HG03064 (cell line): ENCODE data around the gene FAM120A.

ENCODE experiments used
- ATAC-seq: cut with Tn5 transposase; IDR thresholded peaks from one replicate; pipeline ENCODE4 v1.9.1; 2021; ENCODE audit warnings: low read depth; ENCODE audit not compliant: unreplicated experiment

FAM120A gene

DNA sequence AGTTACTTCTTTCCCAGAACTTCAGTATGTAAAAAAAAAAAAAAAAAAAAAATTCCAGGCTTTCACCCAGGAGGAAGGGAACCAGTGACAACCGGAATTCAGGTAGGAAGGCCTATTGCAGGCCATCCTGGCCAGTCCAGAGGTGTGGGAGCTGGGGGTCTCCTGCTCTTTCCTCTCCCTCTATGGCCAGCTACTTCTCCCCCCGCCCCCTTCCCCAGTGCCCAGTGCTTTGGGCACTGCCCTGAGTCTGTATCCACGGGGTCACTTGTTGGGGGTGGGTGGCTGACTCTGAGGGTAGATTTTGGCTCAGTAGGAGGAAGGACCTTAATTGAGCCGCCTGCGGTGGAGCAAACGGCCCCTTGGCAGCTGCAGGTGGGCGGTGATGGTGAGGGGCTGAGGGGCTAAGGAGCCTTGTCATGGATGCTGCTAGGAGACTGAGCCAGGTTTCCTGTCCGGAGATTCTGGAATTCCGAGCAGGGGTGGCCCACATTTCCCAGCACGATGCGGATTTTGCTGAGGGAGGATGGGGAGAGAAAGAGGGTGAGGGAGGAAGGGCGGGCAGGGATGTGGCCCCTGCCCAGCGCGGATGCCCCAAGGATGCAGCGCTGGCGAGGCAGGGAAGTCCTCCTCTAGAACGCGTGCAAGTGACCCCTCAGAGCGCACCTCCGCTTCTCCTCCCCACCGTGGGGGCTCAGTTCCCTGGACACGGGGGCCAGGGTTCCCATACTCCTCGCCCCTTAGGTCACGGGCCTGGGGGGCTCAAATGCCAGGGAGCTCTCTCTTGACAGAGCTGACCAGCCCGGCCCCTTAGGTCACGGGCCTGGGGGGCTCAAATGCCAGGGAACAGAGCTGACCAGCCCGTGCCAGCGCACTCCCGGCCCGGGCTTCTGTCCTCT is 123.7 kb downstream of the FAM120A start:
- ATAC-seq, result no peak

GRCh38 chr9:93575796-93576257 is 124.3 kb downstream of the FAM120A start:
- no peak for ATAC-seq

DNA sequence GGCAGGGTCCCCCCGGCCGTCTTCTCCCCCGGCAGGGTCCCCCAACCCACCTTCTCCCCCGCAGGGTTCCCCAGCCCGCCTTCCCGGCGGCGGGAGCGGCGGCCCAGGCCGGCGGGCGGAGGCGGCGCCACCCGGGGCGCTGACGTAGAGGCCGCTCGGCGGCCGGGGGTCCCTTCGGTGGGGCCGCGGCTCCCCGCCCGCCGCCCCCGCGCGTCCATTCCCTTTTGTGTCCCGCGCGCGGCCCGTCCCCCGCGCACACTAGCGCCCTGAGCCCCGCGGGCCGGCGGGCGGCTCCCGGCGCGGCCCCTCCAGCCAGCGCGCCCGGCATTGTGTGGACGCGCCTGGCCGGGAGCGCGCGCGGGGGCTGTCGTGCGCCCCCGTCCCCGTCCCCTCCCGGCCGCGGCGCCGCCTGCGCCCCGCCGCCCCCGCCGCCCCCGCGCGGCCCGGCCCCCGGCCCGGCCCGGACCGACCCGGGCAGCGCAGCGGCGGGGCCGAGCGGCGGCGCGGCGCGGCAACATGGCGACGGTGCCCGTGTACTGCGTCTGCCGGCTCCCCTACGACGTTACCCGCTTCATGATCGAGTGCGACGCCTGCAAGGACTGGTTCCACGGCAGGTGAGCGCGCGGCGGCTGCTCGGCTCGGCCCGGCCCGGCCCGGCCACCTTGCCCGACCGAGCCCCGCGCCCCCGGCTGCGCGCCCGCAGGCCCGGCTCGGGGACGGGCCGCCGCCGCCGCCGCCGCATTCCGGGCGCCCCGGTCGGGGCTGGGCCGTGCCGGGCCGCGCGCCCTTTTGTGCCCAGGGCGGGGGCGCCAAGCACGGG is 125.0 kb downstream of the FAM120A start, which contains the start of gene PHF2:
Gene PHF2 (plus strand): TSS at position 327 of the 820 bp plus-strand sequence. CDS start 190 bp downstream, at position 517.
- ATAC-seq, result no peak

DNA sequence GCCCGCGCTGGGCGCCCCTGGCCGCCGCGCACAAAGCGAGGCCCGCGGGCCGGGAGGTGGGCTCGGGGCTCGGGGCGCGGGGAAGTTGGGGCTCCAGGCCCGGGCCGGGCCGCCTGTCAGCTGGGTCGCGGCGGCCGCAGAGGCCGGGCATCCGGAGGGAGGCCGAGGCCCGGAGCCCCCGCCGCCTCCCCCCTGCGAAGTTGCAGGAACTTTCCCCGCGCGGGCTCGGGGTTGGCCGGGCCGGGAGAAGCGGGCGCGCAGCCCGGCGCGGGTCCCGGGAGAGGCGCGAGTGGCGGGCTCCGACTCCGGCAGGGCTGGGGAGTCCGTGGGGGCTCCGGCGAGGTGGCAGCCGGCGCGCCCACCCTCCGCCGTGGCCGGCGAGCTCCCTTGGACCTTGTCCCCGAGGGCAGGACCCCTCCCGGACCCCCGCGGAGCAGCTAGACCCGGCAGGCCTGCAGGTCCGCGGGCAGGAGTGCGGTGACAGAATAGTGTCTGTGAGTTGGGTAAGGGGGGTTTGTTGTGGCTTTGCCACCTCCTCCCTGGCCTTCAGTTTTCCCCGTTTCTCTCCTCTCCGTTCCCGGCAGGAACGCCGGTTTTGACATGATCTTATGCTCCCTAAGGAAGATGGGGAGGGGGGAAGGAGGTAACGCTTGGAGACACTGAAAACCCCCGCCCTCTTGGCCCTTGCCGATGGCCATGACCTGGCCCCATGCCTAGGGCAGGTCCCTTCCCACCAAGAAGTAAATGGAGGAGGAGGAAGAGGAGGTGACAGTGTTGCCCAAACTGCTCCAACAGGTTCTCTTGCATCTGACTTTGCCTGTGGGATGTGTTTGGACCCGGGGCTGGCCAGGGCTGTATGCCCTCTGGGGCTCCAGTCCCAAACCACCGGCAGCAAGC is 125.8 kb downstream of the FAM120A start:
- ATAC-seq, result no peak

DNA sequence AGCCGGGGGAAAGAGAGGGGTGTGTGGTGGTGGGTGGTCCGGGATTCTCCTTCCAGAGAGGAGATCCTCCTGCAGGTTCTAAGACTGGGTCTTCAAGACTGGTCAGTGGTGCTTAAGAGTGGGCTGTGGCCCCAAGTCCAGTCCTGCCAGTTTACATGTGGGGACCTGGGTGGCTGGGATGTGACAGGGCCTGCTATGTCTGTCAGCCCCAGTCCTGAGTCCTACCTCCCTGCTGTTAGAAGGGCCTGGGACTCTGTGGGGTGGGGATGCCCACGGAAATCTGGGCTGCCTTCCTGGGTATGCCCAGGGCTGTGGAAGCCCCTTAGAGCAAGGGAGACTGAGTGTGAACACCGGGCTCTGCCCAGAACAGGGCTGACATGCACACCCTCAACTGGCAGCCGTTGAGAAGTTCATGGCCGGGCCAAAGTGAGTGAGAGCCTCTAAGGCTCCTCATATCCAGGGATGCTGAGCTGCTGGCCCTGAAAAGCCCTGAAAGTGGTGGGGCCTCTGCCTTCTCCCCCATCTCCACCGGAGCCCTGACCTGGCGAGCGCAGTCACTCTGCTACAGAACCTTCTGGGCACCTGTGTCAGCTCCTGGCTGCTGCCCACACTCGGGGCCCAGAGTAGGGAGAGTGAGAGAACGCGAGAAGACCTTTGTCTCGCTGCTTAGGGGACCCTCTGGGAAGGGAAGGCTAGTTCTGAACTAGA is 126.6 kb downstream of the FAM120A start:
- ATAC-seq, result no peak

DNA sequence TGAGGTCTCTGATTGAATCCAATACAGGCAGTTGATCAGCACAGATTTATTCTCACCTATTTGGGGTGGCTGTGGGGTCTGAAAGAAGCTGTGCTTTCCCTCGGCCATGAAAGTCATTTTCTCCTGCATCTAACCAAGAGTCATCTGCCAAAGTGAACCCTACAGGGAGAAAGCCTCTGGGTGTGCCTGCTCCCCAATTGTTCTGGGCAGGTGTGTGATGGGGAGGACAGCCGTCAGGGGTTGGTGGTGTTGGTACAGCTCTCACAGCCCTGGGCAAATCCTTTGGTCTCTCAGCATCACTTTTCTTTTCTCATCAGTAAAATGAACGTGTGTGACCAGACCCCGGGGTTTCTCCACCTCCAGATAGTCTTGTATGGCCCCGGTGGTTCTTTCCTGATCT is 127.4 kb downstream of the FAM120A start:
- no peak for ATAC-seq

- no peak for ATAC-seq
Measured at GRCh38 chr9:93579711-93580516, 128.4 kb downstream of the FAM120A start.

DNA sequence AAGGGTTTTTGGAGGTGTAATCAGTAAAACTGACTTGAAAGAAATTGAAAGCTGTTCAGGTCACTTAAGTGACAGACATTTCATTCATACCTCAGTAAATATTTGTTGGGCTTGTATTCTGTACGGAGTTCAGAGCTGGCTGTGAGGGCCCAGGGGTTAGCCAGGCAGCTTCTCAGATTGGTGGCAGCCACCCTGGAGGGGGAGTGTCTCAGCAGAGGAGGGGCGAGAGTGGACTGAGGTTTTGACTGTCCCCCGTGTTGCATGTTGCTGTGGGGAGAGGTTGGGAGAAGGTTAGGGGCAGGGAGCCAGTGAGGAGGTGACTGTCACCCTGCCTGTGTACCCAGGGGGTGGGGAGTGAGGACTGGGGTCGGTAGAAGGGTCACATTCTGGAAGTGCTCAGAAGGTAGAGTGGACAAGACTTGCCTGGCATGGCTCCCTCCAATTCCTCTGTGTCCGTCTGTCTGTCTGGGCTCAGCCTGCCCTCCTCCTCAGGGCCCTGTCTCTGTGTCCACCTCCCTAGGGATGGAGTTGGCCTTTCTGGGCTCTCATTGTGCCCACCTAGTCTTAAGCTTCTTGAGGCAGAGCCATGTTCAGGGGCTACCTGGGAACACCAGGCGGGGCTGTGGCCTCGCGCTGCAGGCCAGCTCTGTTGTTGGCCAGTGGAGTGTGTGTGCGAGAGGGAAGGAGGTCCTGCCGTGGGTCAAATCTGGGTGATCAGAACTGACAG is 129.3 kb downstream of the FAM120A start:
- no peak for ATAC-seq

- no peak for ATAC-seq
Measured at GRCh38 chr9:93582115-93582514, 130.6 kb downstream of the FAM120A start.

GRCh38 chr9:93582550-93582949 is 131.1 kb downstream of the FAM120A start:
- no peak for ATAC-seq

DNA sequence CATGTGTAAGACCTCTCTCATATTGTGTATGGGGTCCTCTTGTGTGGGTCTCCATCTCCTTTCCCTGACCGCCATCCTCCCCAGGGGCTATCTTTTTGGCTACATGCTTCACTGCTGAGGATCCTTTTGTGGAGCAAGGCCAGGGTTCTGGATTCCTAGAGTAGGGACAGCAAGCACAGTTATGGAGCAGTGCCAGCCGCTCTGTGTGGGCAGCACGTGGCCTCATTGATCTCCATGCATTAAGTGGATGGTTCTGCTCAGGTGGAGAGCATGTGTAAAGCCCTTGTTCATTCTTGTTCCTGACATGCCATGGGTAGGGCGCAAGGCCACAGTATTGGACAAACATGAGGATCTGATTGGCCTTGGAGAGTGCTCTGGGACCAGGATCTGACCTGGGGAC is 133.8 kb downstream of the FAM120A start:
- ATAC-seq, result no peak

- ATAC-seq, result no peak
Measured at GRCh38 chr9:93585695-93586094, 134.2 kb downstream of the FAM120A start.

DNA sequence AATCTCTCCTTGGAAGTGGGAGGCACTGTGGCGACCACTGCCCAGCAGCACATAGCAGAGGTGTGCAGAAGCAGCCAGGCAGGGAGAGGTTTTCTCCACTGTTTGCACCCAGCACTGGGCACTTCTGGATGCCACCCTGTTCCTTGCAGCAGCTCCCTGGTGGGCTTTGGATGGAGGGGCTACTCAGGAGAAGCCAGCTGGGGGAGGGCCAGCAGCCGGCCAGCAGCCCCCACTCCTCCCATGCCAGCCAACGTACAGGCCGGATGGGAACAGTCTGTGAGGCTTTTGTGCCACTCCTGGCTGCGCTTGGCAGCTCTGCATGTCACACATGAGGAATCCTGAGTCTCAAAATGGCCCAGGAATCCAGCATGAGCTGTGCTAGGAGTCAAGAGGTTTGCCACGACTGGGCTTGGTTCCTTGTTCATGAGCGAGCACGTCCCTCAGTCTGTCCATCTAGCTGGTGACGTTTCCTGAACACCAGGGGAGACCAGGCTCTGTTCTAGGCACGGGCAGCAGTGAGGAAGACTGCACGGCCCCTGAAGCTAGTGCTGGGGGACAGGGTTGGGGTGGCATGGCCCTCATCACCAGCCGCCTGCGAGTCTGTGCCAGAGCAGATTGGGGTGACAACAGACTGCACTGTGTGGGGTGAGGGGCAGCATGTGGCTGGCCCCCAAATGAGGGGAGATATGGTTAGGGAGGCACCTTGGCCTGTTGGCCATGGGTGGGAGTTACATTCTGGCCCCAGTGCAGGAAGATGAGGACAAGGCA is 135.0 kb downstream of the FAM120A start:
- no peak for ATAC-seq

DNA sequence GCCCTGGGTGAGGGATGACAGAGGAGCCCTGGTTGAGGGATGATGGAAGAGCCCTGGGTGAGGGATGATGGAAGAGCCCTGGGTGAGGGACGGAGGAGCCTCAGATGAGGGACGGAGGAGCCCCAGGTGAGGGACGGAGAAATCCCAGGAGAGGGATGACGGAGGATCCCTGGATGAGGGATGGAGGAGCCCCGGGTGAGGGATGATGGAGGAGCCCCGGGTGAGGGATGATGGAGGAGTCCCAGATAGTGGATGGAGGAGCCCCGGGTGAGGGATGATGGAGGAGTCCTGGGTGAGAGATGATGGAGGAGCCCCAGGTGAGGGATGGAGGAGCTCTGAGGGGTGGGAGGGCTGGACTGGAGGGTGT is 135.8 kb downstream of the FAM120A start:
- no peak for ATAC-seq

GRCh38 chr9:93587651-93588347 is 136.3 kb downstream of the FAM120A start:
- no peak for ATAC-seq

DNA sequence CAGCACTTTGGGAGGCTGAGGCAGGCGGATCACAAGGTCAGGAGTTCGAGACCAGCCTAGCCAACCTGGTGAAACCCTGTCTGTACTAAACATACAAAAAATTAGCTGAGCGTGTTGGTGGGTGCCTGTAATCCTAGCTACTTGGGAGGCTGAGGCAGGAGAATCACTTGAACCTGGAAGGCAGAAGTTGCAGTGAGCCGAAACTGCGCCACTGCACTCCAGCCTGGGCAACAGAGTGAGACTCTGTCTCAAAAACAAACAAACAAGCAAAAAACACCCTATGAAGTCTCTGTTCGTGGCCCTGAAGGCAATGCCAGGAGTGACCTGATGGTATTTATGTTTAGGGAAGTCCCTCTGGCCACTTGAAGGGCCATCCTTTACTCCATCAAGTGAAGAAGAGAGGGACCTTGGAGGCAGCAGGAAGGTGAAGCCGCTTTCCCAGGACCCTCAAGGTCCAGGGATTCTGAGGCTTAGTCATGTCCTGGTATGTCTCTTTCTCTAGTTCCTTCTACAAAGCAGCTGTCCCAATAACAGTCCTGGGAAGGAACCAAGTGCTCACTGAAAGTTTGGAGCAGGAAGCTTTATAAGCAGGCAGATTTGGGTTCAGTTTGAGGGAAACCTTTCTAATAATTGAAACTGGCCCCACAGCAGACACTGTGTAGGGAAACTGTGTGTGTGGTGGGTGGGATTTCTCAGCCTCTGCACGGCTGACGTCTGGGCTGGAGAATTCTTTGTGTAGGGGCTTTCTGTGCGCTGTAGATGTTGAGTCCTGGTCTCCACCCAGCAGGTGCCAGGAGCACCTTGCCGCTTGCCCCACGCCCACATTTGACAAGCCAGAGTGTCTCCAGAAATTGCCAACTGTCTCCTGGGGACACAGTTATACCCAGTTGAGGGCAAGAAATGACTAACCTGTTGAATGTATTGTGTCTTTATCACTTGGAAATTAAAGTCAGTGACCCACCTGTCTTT is 137.4 kb downstream of the FAM120A start:
- no peak for ATAC-seq
